ENCODE measurements around the gene ITK. TPM values are rescaled to one million over a fixed set of nuclear protein-coding genes. Genes with fewer than 3 reads are reported as not detected.

The ITK gene
- total and polyA plus RNA-seq, 2 donors (not counting 3 experiments of a cell fraction or from before 2014, with no cell fraction given) = not detected

DNA sequence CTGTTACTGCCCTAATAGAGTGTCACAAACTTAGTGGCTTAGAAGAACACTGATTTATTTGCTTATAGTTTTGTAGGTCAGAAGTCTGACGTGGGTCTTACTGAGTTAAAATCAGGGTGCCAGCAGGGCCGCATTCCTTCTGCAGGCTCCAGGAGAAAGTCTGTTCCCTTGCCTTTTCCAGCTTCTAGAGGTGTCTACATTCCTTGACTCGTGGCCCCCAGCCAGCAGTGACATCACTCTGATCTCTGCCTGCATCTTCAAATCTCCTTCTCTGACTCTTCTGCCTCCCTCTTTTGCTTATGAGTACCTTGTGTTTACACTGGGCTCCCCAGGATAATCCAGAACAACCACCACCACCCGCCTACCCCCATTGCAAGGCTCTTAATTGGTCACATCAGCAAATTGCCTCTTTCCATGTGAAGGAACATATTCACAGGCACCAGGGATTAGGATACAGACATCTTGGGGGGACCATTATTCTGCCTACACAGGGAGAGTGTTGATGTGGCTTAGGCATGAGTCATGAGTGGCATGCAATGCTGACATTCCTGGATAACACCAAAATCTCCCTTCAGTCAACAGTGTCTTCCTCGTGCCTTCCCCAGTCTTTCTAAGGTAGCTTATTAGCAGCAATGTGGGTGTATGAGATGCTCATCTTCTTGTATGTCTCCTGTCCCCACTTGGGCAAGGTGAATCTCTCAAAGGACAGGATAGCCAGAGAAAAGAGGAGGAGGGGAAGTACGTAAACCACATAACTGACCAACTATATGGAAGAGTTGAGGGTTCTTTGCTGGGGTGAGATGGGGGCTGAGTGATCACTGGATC lies 109.7 kb downstream of the ITK start:
- Histone ChIP-seq H3K4me3 (replicated peaks in 1 of 3; ENCODE audit: insufficient read depth in 1 of 3, low read depth in 1 of 3, low read length in 3 of 3) (no peak overlapping the region), H3K4me2 (ENCODE audit: insufficient read depth, low read length) (no peak overlapping the region), H3K9me1 (replicated peaks; ENCODE audit: control insufficient read depth, extremely low read depth, insufficient read depth, low read length) (no peaks in the 10 kb centered on the region), H3K36me3 (ENCODE audit: control insufficient read depth in 2 of 2, extremely low read depth in 1 of 2, insufficient read depth in 2 of 2, low read length in 2 of 2) (no peaks in the 10 kb centered on the region), H3K27ac (ENCODE audit: insufficient read depth, low read depth, low read length) (no peak overlapping the region), H3K9ac (replicated peaks; ENCODE audit: extremely low read depth, insufficient read depth, low read length) (no peak overlapping the region), H3K79me2 (ENCODE audit: control insufficient read depth, insufficient read depth, low read length) (no peaks in the 10 kb centered on the region), H3K4me1 (ENCODE audit: control insufficient read depth, extremely low read depth, insufficient read depth, low read length) (no peaks in the 10 kb centered on the region), H2AFZ (ENCODE audit: low read depth, low read length) (no peak overlapping the region), H4K20me1 (replicated peaks; ENCODE audit: control insufficient read depth, extremely low read depth, insufficient read depth, low read length) (no peaks in the 10 kb centered on the region), H3K27me3 (ENCODE audit: control insufficient read depth in 2 of 2, insufficient read depth in 2 of 2, low read length in 2 of 2) (no peaks in the 10 kb centered on the region), H3K9me3 (replicated peaks; ENCODE audit: control insufficient read depth, insufficient read depth, low read length) (no peaks in the 10 kb centered on the region)
- no TSS peak for BruUV-seq (replicated peaks)
- ChIA-PET CTCF (no interaction called here), POLR2A (no interaction called here)
- no peak for FAIRE-seq
- DNase-seq (ENCODE audit: low read depth, low spot score) = no peak
- TF ChIP-seq GATA2 (IDR thresholded peaks at IDR 0.05; ENCODE audit: insufficient read depth, insufficient read length, low read depth, low read length) = no peak
- TF ChIP-seq, protein P1, sequence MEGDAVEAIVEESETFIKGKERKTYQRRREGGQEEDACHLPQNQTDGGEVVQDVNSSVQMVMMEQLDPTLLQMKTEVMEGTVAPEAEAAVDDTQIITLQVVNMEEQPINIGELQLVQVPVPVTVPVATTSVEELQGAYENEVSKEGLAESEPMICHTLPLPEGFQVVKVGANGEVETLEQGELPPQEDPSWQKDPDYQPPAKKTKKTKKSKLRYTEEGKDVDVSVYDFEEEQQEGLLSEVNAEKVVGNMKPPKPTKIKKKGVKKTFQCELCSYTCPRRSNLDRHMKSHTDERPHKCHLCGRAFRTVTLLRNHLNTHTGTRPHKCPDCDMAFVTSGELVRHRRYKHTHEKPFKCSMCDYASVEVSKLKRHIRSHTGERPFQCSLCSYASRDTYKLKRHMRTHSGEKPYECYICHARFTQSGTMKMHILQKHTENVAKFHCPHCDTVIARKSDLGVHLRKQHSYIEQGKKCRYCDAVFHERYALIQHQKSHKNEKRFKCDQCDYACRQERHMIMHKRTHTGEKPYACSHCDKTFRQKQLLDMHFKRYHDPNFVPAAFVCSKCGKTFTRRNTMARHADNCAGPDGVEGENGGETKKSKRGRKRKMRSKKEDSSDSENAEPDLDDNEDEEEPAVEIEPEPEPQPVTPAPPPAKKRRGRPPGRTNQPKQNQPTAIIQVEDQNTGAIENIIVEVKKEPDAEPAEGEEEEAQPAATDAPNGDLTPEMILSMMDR (IDR thresholded peaks at IDR 0.05; ENCODE audit: extremely low read depth in 1 of 2, insufficient read depth in 1 of 2, low read depth in 1 of 2, low read length in 2 of 2) = no peak
- no peak for TF ChIP-seq EZH2 (IDR thresholded peaks at IDR 0.05; ENCODE audit: borderline replicate concordance, low read depth, low read length, severe bottlenecking)
- no peak for TF ChIP-seq POLR2A (IDR thresholded peaks at IDR 0.05; ENCODE audit: low read depth, low read length)
- no peak for TF ChIP-seq MYC (IDR thresholded peaks at IDR 0.05; ENCODE audit: low read depth, low read length)
- no peak for TF ChIP-seq POLR2AphosphoS5 (IDR thresholded peaks at IDR 0.05; ENCODE audit: insufficient read depth, low read depth, low read length)
- no peak for TF ChIP-seq FOS (IDR thresholded peaks at IDR 0.05; ENCODE audit: borderline replicate concordance, insufficient read depth, low read length)
- TF ChIP-seq, protein P2, sequence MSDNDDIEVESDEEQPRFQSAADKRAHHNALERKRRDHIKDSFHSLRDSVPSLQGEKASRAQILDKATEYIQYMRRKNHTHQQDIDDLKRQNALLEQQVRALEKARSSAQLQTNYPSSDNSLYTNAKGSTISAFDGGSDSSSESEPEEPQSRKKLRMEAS (IDR thresholded peaks at IDR 0.05; ENCODE audit: insufficient read depth, insufficient read length) = no peak
- intact Hi-C loops (cut with micrococcal nuclease) (no loop called here), dilution Hi-C loops (cut with MboI; ENCODE audit: extremely low pct_ligation_motif_present, low sequenced_read_pairs) (no loop called here)

All from endothelial cell of umbilical vein (primary cell).